IPS-15b (cell line): Measurements from ENCODE around the gene CDKN2A.
"Not testable (repeated sequence)": the region's sequence is repeated elsewhere in the genome, so short reads cannot be mapped to it uniquely, and the experiment has no call there.

Experiments used
- H3K27me3 ChIP-seq: one replicate; pipeline ENCODE4 v1.6.1; 2013; ENCODE audit warnings: low read length; ENCODE audit not compliant: control insufficient read depth, insufficient read depth
- H3K36me3 ChIP-seq: one replicate; pipeline ENCODE4 v1.6.1; 2013; ENCODE audit warnings: low read length; ENCODE audit not compliant: control insufficient read depth, insufficient read depth
- H3K4me1 ChIP-seq: one replicate; pipeline ENCODE4 v1.6.1; 2013; ENCODE audit warnings: mild to moderate bottlenecking, low read length; ENCODE audit not compliant: control insufficient read depth, insufficient read depth
- H3K4me3 ChIP-seq: one replicate; pipeline ENCODE4 v1.5.1; 2013; ENCODE audit warnings: low read depth, low read length
- H3K9ac ChIP-seq: one replicate; pipeline ENCODE4 v1.6.1; 2013; ENCODE audit warnings: low read depth, mild to moderate bottlenecking, low read length
- H3K9me3 ChIP-seq: one replicate; pipeline ENCODE4 v1.6.1; 2013; ENCODE audit warnings: mild to moderate bottlenecking, low read length; ENCODE audit not compliant: control insufficient read depth, insufficient read depth

CDKN2A gene

GRCh38 chr9:21959268-21959667 lies 34.9 kb downstream of the CDKN2A start:
- not testable (repeated sequence) for H3K9me3 ChIP-seq, H3K9ac ChIP-seq, H3K4me3 ChIP-seq, H3K4me1 ChIP-seq, H3K36me3 ChIP-seq
- H3K27me3 ChIP-seq: peaks cover 40% of the 10 kb centered on the region

GRCh38 chr9:21958833-21959232 lies 35.4 kb downstream of the CDKN2A start:
- H3K9me3 ChIP-seq: no peaks in the 10 kb centered on the region
- no peak overlapping the region for H3K9ac ChIP-seq
- no peaks in the 10 kb centered on the region for H3K36me3 ChIP-seq
- peaks cover 36% of the 10 kb centered on the region for H3K27me3 ChIP-seq
- no peaks in the 10 kb centered on the region for H3K4me1 ChIP-seq
- no peak overlapping the region for H3K4me3 ChIP-seq

GRCh38 chr9:21945606-21946005 lies 48.6 kb downstream of the CDKN2A start:
- H3K27me3 ChIP-seq: no peaks in the 10 kb centered on the region
- H3K4me1 ChIP-seq: no peaks in the 10 kb centered on the region
- no peaks in the 10 kb centered on the region for H3K9me3 ChIP-seq
- H3K9ac ChIP-seq: no peak overlapping the region
- H3K36me3 ChIP-seq: no peaks in the 10 kb centered on the region
- H3K4me3 ChIP-seq: no peak overlapping the region

GRCh38 chr9:21943464-21943863 lies 50.7 kb downstream of the CDKN2A start:
- no peaks in the 10 kb centered on the region for H3K27me3 ChIP-seq
- H3K4me3 ChIP-seq: no peak overlapping the region
- no peaks in the 10 kb centered on the region for H3K36me3 ChIP-seq
- no peaks in the 10 kb centered on the region for H3K4me1 ChIP-seq
- H3K9ac ChIP-seq: no peak overlapping the region
- no peaks in the 10 kb centered on the region for H3K9me3 ChIP-seq

GRCh38 chr9:21941337-21941995 lies 52.7 kb downstream of the CDKN2A start:
- Histone ChIP-seq H3K4me1 (no peaks in the 10 kb centered on the region), H3K9me3 (no peaks in the 10 kb centered on the region), H3K9ac (no peak overlapping the region), H3K36me3 (no peaks in the 10 kb centered on the region), H3K27me3 (no peaks in the 10 kb centered on the region), H3K4me3 (no peak overlapping the region)

- no peaks in the 10 kb centered on the region for H3K36me3 ChIP-seq
- no peak overlapping the region for H3K4me3 ChIP-seq
- H3K9me3 ChIP-seq: no peaks in the 10 kb centered on the region
- H3K9ac ChIP-seq: no peak overlapping the region
- H3K27me3 ChIP-seq: no peaks in the 10 kb centered on the region
- peaks cover 11% of the 10 kb centered on the region for H3K4me1 ChIP-seq
Observed at GRCh38 chr9:21936161-21936560, 58.0 kb downstream of the CDKN2A start.

GRCh38 chr9:21935631-21936030 lies 58.6 kb downstream of the CDKN2A start:
- no peaks in the 10 kb centered on the region for H3K9me3 ChIP-seq

GRCh38 chr9:21933865-21934264 lies 60.3 kb downstream of the CDKN2A start:
- Histone ChIP-seq H3K4me3 (no peak overlapping the region), H3K4me1 (peaks cover 11% of the 10 kb centered on the region), H3K9ac (no peak overlapping the region), H3K27me3 (no peaks in the 10 kb centered on the region), H3K36me3 (no peaks in the 10 kb centered on the region), H3K9me3 (no peaks in the 10 kb centered on the region)

More at GRCh38 chr9:21935631-21936030, 58.6 kb downstream of the CDKN2A start:
- H3K36me3 ChIP-seq: no peaks in the 10 kb centered on the region
- no peak overlapping the region for H3K9ac ChIP-seq
- no peak overlapping the region for H3K4me3 ChIP-seq
- no peaks in the 10 kb centered on the region for H3K27me3 ChIP-seq
- H3K4me1 ChIP-seq: peaks cover 11% of the 10 kb centered on the region

- Histone ChIP-seq H3K27me3 (no peaks in the 10 kb centered on the region), H3K9me3 (no peaks in the 10 kb centered on the region), H3K4me3 (no peak overlapping the region), H3K4me1 (peaks cover 11% of the 10 kb centered on the region), H3K9ac (no peak overlapping the region), H3K36me3 (no peaks in the 10 kb centered on the region)
Observed at GRCh38 chr9:21933281-21933680, 60.9 kb downstream of the CDKN2A start.

- Histone ChIP-seq H3K9ac (no peak overlapping the region), H3K27me3 (no peaks in the 10 kb centered on the region), H3K36me3 (no peaks in the 10 kb centered on the region), H3K4me3 (no peak overlapping the region), H3K9me3 (no peaks in the 10 kb centered on the region), H3K4me1 (peaks cover 11% of the 10 kb centered on the region)
Observed at GRCh38 chr9:21931428-21931827, 62.8 kb downstream of the CDKN2A start.

- Histone ChIP-seq H3K9ac (no peak overlapping the region), H3K4me1 (peaks cover 4% of the 10 kb centered on the region), H3K27me3 (no peaks in the 10 kb centered on the region), H3K9me3 (no peaks in the 10 kb centered on the region), H3K36me3 (no peaks in the 10 kb centered on the region), H3K4me3 (no peak overlapping the region)
Observed at GRCh38 chr9:21927752-21928151, 66.4 kb downstream of the CDKN2A start.

- H3K4me3 ChIP-seq: no peak overlapping the region
- H3K9me3 ChIP-seq: no peaks in the 10 kb centered on the region
- H3K4me1 ChIP-seq: no peaks in the 10 kb centered on the region
- H3K27me3 ChIP-seq: no peaks in the 10 kb centered on the region
- no peak overlapping the region for H3K9ac ChIP-seq
- no peaks in the 10 kb centered on the region for H3K36me3 ChIP-seq
Observed at GRCh38 chr9:21923694-21924093, 70.5 kb downstream of the CDKN2A start.
